IPS-18c (cell line): Measurements from ENCODE around the gene NAGPA.

ENCODE experiments used
- H3K4me3 ChIP-seq: 2 replicates; pipeline ENCODE4 v1.7.0; 2013; ENCODE audit warnings: low read depth, mild to moderate bottlenecking, low read length, moderate library complexity; ENCODE audit not compliant: insufficient read depth
- H3K9me3 ChIP-seq: one replicate; pipeline ENCODE4 v1.6.1; 2013; ENCODE audit warnings: mild to moderate bottlenecking, low read length, moderate library complexity; ENCODE audit not compliant: control insufficient read depth, insufficient read depth

Gene NAGPA

DNA sequence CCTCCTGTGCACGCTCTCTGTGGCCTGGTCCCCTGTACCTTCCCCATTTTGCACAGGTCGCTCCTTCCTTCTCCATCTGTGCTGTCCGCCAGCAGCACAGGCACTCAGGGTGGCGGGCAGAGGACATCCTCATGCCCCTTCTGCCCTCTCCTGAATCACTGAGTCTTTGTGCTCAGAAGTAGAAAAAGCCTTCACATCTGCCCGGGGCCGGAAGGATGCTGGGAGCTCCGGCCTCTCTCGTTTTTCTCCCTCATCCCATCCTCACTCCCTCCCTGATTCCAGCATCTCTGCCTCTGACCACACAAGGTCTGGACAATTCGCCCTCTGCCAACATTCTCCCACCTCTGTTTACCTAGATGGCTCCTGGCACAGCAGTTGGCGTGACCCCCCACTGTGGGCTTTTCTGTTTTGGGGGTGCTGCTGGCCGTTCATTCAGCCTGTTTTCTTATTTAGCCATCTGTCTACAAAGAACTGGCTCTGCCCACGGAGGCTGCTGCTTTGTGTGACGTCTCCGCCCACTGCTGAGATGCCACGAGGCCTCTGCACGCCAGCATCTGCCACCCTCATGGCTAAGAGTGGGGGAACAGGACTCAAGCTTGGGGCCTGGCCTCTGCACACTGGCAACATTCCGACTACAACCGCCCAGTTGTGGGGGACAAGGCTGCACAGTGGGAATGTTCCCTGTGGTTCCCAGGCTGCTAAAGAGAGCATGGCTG is 38.9 kb downstream of the NAGPA start:
- H3K4me3 ChIP-seq: no peak overlapping the region
- H3K9me3 ChIP-seq: no peaks in the 10 kb centered on the region

DNA sequence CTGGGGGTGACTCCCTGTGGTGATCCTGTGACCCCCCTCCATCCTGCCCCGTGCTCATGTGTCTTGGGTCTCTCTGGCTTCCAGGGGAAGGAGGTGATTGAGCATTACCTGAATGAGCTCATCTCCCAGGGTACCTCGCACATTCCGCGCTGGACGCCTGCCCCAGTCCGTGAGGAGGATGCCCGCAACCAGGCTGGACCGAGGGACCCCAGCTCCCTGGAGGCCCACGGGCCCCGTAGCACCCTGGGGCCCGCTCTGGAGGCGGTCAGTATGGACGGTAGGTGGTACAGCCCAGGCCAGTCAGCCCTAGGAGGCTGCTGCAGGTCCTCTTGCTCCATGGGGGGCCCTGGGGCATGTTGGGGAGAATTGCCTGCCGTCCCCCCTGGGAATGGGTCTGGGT is 42.0 kb downstream of the NAGPA start:
- H3K4me3 ChIP-seq: no peak overlapping the region
- no peaks in the 10 kb centered on the region for H3K9me3 ChIP-seq

DNA sequence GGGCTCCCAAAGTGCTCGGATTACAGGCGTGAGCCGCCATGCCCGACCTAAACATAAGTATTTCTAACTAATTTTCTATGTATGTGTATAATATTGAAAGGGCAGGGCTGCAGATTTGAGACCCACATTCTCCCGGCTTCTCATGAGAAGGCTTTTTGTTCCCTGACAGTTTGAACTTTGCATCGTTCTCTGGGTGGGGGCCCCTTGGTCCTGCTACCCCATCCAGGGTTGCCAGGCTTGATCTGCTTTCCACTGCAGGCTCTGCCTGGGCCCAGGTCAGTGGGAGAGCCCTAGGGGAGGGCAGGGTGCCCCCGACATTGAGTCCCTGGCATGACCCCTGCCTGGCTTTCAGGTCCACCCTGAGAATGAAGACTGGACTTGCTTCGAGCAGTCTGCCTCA is 43.3 kb downstream of the NAGPA start:
- H3K9me3 ChIP-seq: no peaks in the 10 kb centered on the region
- H3K4me3 ChIP-seq: no peak overlapping the region

DNA sequence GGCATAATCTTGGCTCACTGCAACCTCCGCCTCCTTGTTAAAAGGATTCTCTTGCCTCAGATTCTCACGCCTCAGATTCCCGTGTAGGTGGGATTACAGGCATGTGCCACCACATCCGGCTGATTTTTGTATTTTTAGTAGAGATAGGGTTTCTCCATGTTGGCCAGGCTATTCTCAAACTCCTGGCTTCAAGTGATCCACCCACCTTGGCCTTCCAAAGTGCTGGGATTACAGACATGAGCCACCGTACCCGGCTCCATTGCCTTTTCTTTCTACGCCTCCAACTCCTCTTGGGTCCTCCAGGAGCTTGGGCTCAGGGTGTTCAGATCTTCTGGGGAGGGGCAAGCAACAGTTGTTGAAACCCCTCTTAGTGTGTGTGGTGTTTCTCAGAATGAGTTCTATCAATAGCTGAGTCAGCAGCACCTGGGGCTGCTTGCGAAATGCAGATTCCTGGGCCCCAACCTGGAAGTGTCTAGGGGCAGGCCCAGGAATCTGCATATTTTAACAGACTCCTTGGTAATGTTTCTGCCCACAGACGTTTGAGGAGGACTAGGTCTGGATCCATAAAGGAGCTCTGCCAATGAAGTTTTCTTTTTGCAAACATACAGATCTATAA is 44.2 kb downstream of the NAGPA start:
- H3K4me3 ChIP-seq: no peak overlapping the region
- no peaks in the 10 kb centered on the region for H3K9me3 ChIP-seq

DNA sequence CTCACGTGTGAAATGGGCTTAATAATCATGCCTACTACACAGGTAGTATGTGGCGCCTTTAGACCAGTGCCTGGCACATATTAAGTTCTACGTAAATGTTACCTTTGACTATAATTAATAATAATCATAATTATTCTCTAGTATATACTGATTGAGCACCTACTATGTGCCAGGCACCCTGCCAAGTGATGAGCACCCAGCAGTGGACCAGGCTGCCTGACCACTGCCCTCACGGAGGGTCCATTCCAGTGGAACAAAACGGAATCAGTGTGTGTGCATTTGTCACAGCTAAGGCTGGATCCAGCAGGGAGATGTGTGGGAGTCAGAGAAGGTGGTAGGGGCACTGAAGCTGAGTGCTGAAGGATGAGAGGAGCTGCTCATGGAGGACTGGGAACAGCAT is 45.1 kb downstream of the NAGPA start:
- Histone ChIP-seq H3K4me3 (no peak overlapping the region), H3K9me3 (no peaks in the 10 kb centered on the region)

DNA sequence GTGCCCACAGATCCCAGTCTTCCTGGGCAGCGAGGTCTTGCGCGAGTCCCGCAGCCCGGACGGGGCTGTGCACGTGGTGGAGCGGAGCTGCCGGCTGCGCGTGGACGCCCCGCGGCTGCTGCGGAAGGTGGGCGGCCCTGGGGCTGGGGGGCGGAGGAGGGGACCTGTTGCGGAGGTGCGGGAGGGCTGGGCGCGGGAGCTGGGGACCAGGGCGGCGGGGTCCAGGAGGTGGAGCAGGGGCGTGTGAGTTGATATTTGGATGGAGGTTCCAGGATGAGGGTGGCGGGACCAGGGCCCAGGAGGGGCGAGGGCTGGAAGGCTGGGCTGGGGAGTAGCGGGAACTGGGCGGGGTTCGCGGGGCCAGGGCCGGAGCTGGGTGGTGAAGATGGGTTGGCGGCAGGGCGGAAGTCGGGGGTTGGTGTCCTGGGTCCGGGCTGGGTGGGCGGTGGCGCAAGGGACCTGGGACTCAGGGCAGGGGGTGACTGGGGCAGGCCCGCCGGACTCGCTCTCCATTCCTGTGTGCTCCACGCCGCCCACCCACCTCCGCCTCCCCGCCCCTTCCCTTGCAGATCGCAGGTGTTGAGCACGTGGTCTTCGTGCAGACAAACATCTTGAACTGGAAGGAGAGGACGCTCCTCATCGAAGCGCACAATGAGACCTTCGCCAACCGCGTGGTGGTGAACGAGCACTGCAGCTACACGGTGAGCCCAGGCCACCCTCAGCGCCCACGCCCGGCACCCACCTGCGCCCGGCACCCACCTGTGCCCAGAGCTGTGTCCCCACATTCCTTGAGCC is 46.0 kb downstream of the NAGPA start:
- H3K4me3 ChIP-seq: peak overlapping the region; percentile 38
- H3K9me3 ChIP-seq: no peaks in the 10 kb centered on the region

DNA sequence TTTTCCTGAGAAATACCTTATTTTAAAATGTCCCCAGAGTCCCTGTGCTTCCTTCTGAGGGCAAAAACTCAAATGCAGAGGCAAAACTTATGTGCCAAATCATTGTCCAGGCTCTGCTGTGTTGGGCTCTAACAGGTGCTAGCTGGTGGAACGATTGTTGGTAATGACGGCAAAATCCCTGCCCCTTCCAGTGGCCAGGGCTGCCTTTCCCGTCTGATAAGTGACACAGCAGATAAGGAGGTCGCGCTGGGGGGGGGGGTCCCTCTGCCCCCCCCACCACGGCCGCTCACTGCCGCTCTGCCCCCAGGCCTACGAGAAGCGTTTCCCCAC is 46.5 kb downstream of the NAGPA start:
- no peaks in the 10 kb centered on the region for H3K9me3 ChIP-seq
- peak overlapping the region; percentile 38 for H3K4me3 ChIP-seq

DNA sequence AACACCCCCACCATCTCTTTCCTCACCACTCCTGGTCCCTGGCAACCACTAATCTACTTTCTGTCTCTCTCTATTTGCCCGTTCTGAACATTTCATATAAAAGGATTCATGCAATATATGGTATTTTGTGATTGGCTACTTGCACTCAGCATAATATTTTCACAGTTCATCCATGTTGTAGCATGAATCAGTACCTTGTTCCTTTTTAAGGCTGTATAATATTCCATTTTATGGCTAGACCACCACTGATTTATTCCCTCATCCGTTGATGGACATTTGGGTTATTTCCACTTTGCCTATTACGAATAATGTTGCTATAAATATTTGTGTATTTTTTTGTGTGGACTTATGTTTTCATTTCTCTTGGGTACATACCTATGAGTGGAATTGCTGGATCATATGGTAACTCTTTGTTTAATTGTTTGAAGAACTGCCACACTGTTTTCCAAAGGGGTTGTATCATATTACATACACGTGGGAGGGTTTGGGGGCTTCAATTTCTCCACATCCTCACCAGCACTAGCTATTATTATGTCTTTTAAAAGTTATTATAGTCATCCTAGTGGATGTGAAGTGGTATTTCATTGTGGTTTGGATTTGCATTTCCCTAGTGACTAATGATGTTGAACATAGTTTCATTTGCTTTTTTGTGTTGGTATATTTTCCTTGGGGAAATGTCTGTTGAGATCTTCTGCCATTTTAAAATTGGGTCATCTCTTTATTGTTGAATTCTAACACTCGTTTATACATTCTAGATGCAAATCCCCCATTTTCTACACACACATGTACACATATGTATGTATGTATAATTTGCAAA is 49.4 kb downstream of the NAGPA start:
- Histone ChIP-seq H3K4me3 (no peak overlapping the region), H3K9me3 (no peaks in the 10 kb centered on the region)

DNA sequence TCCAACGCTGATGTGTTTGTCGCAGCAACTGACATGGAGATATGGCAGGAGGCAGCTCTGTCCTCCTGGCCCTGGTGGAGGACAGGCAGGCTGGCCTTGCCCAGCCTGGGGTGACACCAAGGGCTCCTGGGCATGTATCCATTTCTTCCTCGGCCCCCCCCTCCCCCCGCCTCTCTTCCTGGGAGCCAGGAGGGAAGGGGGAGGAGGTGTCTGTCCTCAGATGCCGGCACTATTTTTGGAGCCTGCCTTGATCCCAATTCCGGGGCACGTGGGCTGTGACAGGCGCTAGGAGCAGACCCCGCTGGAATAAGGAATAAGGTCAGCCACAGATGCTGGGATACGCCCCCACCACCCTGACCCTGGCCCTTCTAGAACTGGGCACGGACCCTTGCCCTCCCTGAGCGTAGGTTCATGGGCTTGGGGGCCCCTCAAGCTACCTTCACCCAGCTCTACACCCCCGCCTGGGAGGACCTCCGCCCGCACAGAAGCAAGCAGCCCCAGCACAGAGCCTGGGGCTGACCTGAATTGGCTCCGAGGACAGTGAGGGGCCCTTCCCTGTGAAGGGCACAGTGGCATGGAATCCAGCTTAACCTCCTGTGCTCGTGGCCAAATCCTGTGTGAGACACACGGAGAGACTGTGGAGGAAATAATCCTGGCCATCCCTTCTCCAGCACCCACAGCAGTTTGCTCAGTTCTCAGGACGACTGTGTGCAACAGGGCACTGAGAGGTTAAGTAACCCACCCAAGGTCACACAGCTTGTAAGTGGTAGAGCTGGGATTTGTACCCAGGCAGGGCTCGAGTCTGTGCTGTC is 51.5 kb downstream of the NAGPA start:
- H3K4me3 ChIP-seq: no peak overlapping the region
- H3K9me3 ChIP-seq: no peaks in the 10 kb centered on the region

DNA sequence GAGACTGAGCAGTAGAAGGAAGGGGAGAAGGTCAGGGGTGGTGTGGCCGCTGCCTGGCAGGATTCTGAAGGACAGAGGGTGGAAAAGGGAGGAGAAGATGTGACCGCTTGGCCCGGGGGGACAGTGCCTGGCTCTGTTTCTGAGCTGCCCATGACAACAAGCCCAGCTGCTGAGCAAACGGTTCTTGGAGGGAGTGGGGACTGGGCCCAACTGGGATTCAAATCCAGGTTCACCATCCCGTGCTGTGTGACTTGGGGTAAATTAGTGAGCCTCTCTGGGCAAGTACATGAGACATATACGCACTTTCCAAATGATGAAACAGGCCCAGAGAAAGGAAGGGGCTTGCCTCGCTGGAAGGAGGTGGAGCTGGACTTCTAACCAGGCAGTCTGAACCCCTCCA is 52.3 kb downstream of the NAGPA start:
- no peak overlapping the region for H3K4me3 ChIP-seq
- no peaks in the 10 kb centered on the region for H3K9me3 ChIP-seq

DNA sequence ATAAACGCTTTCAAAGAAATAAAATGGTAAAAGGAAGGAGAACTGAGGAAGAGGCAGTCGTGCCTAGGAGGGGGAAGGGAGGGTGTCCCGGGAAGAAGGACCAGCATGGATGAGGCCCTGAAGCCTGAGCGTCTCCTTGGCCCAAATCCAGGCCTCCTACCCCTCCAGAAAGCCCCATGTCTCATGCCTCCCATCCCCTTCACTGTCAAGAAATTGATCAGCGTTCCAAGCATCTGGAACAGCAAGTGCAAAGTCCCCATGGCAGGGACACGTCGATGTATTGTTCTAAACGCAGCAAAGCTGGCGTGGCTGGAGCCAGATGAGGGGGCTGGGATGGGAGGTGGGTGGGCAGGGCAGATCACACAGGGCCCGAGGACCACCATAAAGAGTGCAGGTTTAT is 53.0 kb downstream of the NAGPA start:
- no peak overlapping the region for H3K4me3 ChIP-seq
- no peaks in the 10 kb centered on the region for H3K9me3 ChIP-seq

DNA sequence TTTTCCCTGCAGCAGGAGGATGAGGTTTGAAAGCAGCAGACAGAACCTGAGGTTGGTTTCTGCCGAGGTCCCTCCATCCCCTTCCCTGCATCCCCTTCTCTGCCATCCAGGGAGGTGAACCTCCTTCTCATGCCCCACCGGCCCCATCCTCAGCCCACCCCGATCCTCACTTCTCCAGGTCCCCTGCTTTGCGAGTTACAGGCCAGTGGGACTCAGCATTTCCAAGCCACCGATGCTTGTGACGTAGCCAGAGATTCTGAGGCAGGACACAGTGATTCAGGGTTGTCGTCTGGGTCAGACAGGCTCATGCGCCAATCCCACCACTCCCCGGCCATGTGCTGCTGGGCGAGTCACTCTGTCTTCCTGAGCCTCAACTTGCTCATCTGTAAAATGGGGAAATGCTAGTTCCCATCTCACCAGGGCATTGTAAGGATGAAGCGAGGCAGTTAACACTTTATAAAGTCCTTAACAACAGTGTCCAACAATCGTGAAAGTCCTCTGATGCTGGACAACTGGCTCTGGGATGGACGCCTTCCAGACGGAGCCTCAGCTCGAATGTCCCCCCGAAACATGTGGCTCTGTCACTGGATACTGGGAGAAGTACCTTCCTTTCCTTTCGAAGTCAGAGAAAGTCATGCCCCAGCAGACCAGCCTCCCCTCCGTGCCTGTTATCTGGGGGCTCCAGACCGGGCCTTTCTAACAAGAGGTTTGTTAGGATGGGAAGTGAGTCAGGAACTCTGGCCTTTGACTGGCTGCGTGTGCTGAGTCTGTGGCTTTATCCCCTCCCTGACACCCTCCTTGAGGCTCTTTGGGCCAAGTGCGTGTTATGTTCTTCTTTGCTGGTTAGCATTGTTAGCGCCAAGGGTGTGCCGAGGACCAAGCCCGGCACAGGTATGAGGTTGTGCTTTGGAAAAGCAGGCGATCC is 53.7 kb downstream of the NAGPA start:
- Histone ChIP-seq H3K9me3 (no peaks in the 10 kb centered on the region), H3K4me3 (no peak overlapping the region)

DNA sequence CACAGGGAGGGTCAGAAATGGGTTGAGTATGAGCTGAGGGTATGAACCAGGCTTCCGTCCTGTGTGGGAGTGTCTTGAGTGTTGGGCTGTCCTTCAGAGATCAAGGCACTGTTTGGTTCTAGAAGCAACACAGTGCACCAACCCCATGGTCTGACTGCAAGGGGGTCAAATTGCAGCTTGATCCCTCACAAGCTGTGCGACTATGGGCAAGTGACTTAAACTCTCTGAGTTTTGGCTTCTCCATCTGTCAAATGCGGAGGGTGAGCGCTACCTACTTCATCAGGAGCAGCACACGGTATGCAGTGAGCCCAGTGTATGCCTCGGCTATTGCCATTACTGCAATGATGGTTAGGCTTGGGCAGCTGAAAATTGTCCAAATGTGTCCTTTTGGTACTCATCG is 54.6 kb downstream of the NAGPA start:
- Histone ChIP-seq H3K4me3 (no peak overlapping the region), H3K9me3 (no peaks in the 10 kb centered on the region)

DNA sequence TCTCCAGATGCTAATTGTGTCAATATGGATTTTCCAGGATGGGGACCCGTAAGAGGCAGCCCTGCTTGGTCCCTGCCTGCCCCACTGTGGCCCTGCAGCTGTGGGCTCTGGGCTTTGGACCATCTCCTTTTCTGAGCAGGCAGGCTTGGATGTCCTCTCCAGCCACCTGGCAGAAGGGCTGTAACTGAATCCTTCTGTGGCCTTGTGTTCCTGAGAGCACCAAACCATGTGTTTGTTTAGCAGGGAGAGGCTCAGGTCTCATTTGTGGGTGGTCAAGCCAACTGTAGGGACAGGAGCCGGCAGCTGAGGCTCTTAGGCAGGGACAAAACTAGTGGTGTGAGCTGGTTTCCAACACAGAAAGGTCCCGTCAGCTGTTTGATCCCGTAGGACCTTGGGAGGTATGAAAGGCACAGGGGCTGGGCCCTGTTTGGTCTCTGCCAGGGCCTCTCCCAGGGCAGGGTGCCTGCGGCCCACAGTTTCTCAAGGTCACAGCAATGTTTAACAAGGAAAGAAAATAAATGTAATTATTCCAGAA is 57.1 kb downstream of the NAGPA start:
- H3K4me3 ChIP-seq: no peak overlapping the region
- no peaks in the 10 kb centered on the region for H3K9me3 ChIP-seq

DNA sequence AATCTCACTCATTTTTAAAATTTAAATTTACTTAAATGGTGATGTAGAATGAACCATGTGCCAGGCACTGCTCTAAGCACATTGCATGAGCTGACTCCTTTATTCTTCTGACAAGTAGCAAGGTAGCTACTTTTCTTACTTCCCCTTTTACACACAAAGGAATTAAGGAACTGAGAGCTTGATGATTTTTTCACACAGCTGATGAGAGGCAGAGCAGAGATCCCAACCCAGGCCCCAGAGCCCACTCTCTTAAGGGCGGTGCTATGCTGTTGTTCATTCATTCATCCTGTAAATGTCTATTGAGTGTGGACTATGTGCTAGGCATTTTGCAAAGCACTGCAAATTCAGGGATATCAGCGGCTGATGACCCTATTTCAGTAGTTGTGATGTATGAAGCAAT is 57.7 kb downstream of the NAGPA start:
- H3K4me3 ChIP-seq: no peak overlapping the region
- no peaks in the 10 kb centered on the region for H3K9me3 ChIP-seq
